IPS-18a (cell line): ENCODE measurements around the gene GLCE.

ENCODE experiments used
- H3K27ac ChIP-seq: one replicate; pipeline ENCODE4 v1.5.1; 2013; ENCODE audit warnings: low read length
- H3K27me3 ChIP-seq: one replicate; pipeline ENCODE4 v1.6.1; 2013; ENCODE audit warnings: mild to moderate bottlenecking, low read length; ENCODE audit not compliant: control insufficient read depth, insufficient read depth
- H3K36me3 ChIP-seq: one replicate; pipeline ENCODE4 v1.6.1; 2013; ENCODE audit warnings: low read depth, low read length; ENCODE audit not compliant: control insufficient read depth
- H3K4me1 ChIP-seq: one replicate; pipeline ENCODE4 v1.6.1; 2013; ENCODE audit warnings: low read depth, low read length; ENCODE audit not compliant: control insufficient read depth
- H3K4me3 ChIP-seq: one replicate; pipeline ENCODE4 v1.5.1; 2013; ENCODE audit warnings: low read length
- H3K9ac ChIP-seq: one replicate; pipeline ENCODE4 v1.6.1; 2013; ENCODE audit warnings: mild to moderate bottlenecking, low read length, moderate library complexity
- H3K9me3 ChIP-seq: one replicate; pipeline ENCODE4 v1.6.1; 2013; ENCODE audit warnings: low read depth, low read length; ENCODE audit not compliant: control insufficient read depth

The GLCE gene

DNA sequence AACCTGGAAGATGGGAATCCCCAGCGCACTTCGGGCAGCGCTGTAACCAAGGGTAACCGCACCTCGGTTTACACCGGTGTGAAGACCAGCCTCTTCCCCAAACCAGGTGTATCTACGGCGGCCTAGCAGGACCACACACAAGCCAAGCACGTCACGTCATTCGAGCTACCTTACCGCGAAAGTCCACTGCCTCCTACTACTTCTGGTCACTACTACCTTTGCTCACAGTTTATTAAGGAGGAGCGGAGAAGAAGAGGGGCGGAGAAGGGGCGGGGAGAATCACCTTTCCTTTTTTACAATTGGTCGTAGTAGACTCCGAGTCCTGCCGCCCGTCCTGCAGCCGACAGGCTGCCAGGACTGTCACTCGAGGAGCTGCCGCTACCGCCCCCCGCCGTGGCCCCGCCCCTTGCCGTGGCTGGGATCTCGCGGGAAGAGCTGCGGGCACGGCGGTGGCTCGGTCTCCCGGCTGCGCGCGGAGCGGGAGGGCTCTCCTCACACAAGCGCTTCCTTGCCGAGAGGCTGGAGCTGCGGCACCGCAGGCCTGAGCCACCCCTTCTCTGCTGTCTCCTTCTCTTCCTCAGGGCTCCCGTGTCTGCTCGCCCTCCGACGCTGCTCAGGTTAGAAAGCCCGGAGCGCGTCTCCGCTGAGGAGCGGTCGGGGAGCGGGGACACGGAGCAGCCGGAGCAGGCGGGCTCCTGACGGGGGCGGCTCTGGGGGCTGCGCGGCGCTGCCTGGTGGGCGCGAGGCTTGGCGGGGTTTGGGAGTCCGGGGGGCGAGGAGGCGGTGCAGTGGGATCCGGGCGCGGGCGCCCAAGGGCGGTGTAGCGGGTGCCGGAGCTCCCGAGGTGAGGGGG, at the start of gene GLCE:
Gene GLCE, plus strand, starts transcription at position 495 of the 853 bp plus-strand sequence. CDS start 95,172 bp downstream, outside the sequence.
- Histone ChIP-seq H3K4me1 (peaks cover 24% of the 10 kb centered on the region), H3K27me3 (peaks cover 12% of the 10 kb centered on the region), H3K9me3 (no peaks in the 10 kb centered on the region), H3K9ac (peak within 1 kb of the TSS; percentile 50), H3K36me3 (no peaks in the 10 kb centered on the region), H3K4me3 (peak within 1 kb of the TSS; percentile 95), H3K27ac (peak within 1 kb of the TSS; percentile 68)

DNA sequence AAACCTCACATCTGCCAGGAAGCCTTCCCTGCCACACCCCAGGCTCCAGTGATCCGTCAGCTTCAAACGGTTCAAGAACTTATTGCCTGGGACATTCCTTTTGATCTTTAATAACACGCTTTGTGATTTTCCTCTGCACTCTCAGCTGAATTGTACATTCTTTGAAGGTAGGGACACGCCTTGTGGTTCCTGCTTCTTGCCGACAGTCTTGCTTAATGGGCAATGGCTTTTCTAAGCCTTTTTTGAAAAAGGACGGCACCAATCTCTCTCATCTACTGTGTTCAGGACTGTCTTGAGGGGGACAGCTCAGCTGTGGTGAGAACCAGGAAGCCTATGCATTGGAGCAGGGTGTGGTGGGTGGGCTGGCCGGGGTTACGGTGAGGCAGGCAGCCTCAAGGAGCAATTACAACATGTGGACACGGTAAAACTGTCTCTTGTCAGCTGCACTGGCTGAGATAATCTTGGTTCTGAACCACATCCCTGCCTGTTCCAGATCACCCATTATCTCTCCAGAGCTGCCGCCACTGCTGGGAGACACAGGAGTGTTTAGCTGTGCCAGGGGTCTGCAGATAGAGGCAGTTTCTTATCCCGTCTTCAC, 46.0 kb upstream of the GLCE start:
- Histone ChIP-seq H3K36me3 (no peaks in the 10 kb centered on the region), H3K9me3 (no peaks in the 10 kb centered on the region), H3K4me3 (no peak overlapping the region), H3K4me1 (peaks cover 34% of the 10 kb centered on the region), H3K9ac (no peak overlapping the region), H3K27ac (no peak overlapping the region), H3K27me3 (peaks cover 44% of the 10 kb centered on the region)

DNA sequence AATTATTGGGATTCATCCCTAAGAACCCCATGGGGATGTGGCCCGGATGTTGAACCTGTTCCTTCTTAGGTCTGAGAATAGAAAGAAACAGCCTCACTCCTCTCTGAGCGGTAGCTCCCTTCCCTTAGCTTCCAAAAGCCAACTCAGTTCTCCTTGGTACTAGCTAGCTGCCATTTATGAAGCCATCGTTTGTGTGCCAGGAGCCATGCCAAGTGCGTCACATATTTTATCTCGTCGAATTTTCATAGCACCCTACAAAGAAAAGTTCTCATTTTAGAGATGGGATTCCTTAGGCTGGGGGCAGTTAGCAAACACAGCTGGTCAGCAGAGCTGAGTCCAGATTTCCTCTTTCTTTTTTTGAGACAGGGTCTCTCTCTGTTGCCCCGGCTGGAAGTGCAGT, 45.4 kb upstream of the GLCE start:
- Histone ChIP-seq H3K9me3 (no peaks in the 10 kb centered on the region), H3K36me3 (no peaks in the 10 kb centered on the region), H3K27ac (no peak overlapping the region), H3K9ac (no peak overlapping the region), H3K27me3 (peaks cover 48% of the 10 kb centered on the region), H3K4me3 (no peak overlapping the region), H3K4me1 (peaks cover 40% of the 10 kb centered on the region)

DNA sequence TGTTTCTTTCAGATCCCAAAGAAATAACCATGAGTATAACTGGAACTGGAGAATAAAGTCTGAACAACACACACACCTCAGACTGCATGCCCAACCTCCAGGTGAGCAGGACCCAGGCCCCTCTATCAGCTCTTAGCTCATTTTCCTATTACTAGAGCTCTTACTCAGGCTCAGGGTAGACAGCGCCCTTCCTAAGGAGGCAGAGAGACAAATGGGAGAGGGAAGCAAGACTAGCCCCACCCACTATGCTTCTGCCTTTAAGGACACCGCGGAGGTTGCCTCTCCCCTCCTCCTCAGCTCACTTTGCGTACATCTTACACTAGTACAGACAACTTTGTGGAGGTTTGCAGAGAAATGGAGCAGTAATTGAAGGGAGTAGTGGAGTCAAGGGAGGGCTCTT, 44.0 kb upstream of the GLCE start:
- H3K4me3 ChIP-seq = peak overlapping the region; percentile 31
- H3K36me3 ChIP-seq = no peaks in the 10 kb centered on the region
- H3K27me3 ChIP-seq = peaks cover 57% of the 10 kb centered on the region
- peaks cover 51% of the 10 kb centered on the region for H3K4me1 ChIP-seq
- H3K9ac ChIP-seq = no peak overlapping the region
- no peak overlapping the region for H3K27ac ChIP-seq
- H3K9me3 ChIP-seq = no peaks in the 10 kb centered on the region

DNA sequence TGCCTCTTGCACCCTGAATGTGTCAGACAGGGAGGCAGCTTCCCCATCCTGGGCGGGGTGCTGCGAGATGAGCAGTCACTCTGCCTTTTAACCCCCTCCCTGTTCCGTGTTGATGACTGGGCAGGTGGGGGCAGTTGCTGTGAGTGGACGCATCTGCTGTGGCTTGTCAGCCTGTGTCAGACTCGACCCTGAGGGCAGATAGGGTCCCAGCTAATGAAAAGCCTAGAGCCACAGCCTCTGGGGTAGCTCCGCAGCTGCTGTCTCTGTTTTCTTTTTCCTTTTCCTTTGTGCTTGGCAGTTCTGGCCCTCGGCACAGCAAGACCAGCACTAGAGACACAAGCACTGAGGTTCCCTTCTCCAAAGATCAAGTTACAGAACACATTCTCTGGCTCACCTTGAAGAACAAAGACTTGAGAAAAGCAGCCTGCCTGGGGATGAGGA, 43.0 kb upstream of the GLCE start:
- Histone ChIP-seq H3K9ac (peak overlapping the region; percentile 16), H3K27ac (peak overlapping the region; percentile 19), H3K9me3 (no peaks in the 10 kb centered on the region), H3K36me3 (no peaks in the 10 kb centered on the region), H3K4me1 (peaks cover 55% of the 10 kb centered on the region), H3K4me3 (peak overlapping the region; percentile 31), H3K27me3 (peaks cover 65% of the 10 kb centered on the region)

DNA sequence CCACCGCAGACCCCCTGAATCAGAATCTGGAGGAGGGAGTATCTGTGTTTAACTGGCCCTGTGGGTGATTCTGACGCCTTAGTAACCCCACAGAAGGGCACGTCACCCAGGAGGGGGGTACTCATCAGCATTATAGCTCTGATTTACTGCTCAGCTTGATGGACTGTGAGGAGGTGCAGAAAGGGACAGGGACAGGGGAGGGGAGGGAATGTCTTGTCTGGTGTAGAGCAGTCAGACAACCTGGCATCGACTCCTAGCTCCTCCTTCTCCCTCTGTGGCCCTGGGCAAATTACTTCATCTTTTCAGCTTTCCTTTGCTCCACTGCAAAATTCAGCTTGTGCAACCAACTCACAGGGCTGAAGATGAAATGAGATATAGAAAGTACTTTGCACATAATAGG, 42.3 kb upstream of the GLCE start:
- peak overlapping the region; percentile 31 for H3K4me3 ChIP-seq

DNA sequence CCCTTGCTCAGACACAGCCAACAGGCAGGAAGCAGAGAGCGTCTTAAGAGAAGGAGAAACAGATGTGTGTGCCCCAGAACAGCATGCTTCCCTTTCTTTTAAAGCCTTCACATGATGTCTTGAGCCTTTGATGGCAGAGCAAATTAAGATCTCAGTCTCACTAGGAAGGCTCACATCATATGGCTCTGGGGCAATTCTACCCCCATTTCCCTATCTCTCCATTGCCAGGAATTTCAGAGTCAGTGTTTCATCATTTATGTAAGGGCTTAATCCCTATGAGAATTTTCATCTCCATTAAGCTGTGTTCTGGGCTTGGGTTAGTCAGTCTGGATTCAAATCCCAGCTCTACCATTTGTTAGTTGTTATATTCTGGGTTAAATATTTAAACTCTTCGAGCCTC, 41.4 kb upstream of the GLCE start:
- Histone ChIP-seq H3K9ac (no peak overlapping the region), H3K27me3 (peaks cover 63% of the 10 kb centered on the region), H3K9me3 (no peaks in the 10 kb centered on the region), H3K4me1 (peaks cover 55% of the 10 kb centered on the region), H3K36me3 (no peaks in the 10 kb centered on the region), H3K27ac (no peak overlapping the region), H3K4me3 (no peak overlapping the region)

More for the DNA sequence above, 42.3 kb upstream of the GLCE start:
- Histone ChIP-seq H3K9ac (peak overlapping the region; percentile 16), H3K27ac (no peak overlapping the region), H3K4me1 (peaks cover 55% of the 10 kb centered on the region), H3K27me3 (peaks cover 65% of the 10 kb centered on the region), H3K9me3 (no peaks in the 10 kb centered on the region), H3K36me3 (no peaks in the 10 kb centered on the region)

DNA sequence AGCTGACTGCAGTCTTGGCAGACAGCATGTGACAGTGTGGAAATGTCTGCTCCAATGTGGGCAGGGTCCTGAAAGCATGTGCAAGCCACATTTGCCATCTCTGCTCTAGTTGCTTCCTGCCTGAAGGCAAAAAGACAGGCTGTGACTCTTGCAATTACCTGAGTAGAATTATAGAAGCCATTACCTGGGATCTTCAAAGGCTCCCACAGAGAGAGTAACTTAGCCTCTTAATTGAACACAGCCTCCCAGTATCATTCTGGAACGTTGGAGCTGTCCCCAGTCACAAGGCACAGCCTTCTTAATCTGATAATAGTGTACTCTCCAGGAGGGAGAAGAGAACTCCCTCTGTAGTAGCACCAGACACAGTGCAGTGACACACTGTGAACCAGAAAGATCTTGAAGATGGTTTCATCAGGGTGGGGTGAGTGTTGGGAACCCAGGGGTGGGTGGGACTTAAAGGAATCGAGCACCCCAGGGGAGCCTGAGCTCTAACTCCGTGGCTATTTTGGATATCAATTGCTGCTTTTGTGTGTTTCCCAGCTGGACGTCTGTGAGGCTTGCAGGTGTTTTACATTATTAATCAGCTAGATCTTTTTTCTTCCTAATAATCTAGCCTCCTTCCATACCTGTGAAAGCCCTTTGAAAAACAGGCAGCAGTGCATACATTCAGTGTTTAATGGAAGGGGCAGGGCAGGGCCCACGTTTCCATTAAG, 40.6 kb upstream of the GLCE start:
- no peak overlapping the region for H3K27ac ChIP-seq
- no peaks in the 10 kb centered on the region for H3K36me3 ChIP-seq
- no peak overlapping the region for H3K9ac ChIP-seq
- H3K27me3 ChIP-seq = peaks cover 55% of the 10 kb centered on the region
- H3K9me3 ChIP-seq = no peaks in the 10 kb centered on the region
- H3K4me1 ChIP-seq = peaks cover 55% of the 10 kb centered on the region
- H3K4me3 ChIP-seq = no peak overlapping the region

DNA sequence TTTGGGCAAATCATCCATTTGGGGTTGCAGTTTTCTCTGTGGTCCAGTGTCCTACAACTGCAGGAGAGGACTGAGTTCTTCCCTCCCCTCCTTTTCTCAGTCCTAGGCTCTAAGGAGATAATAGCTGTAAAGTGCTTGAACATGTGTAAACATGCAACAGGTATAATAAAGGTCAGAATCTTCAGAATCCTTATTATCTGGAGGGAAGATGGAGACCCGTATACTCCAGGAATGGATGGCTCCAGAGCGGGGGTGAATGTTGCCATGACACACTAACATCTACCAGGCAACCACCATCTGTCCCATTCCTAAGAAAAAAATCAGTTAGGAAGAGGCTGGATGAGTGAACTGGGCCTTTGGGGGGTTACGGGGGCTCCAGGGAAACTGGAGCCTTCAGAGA, 39.7 kb upstream of the GLCE start:
- Histone ChIP-seq H3K9ac (no peak overlapping the region), H3K4me1 (peaks cover 61% of the 10 kb centered on the region), H3K27ac (no peak overlapping the region), H3K36me3 (no peaks in the 10 kb centered on the region), H3K9me3 (no peaks in the 10 kb centered on the region), H3K27me3 (peaks cover 48% of the 10 kb centered on the region), H3K4me3 (no peak overlapping the region)

DNA sequence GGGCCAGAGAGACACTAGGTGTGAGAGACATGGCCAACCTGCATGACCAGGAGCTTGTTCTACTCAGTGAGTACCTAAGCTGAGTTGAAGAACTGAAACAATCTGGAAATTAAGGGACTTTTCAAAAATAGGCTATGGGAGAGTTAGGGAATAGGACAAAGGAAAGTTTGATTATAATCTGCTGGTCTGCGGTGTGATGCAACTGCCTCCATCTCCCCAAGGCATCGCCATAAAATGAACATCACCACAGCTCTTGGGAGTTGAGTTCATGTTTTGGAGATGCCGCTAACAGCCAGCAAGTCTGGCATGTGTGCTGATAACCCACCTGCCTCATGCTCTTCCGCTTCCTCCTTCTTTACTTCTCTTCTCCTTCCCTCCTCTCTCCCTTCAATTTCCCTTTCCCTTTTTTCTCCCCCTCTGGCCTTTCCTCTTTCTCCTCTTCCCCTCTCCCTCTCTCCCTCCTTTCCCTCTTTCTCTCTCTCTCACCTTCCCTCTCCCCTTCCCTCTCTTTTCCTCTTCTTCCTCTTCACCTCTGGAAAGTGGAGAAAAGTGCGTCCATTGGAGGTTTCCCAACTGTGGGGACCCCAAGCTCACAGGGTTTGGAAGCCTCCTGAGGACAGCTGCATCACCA, 39.1 kb upstream of the GLCE start:
- peaks cover 58% of the 10 kb centered on the region for H3K4me1 ChIP-seq
- H3K27ac ChIP-seq = no peak overlapping the region
- no peak overlapping the region for H3K9ac ChIP-seq
- no peaks in the 10 kb centered on the region for H3K36me3 ChIP-seq
- H3K27me3 ChIP-seq = peaks cover 44% of the 10 kb centered on the region
- H3K4me3 ChIP-seq = no peak overlapping the region
- no peaks in the 10 kb centered on the region for H3K9me3 ChIP-seq

DNA sequence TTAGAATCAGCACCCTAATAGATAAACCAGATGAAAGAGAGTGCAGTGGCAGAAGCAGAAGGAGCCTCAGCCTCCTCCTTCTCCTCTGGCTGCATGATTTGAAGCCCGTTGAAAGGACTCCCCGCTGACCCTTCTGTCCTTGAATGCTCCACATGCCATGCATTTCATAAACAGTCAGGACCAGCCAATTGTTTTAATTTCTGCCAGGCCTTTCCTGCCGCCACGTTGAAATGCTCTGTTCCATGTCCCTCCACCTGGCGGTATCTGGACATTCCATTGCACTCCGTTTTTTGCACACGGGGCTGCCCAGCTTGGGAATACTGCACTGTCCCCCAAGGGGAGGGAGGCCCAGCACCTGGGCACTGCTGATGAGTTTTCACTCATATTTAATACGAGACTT, 35.2 kb upstream of the GLCE start:
- H3K9me3 ChIP-seq = no peaks in the 10 kb centered on the region
- peaks cover 29% of the 10 kb centered on the region for H3K4me1 ChIP-seq
- H3K4me3 ChIP-seq = no peak overlapping the region
- H3K9ac ChIP-seq = no peak overlapping the region
- H3K36me3 ChIP-seq = no peaks in the 10 kb centered on the region
- H3K27ac ChIP-seq = no peak overlapping the region
- H3K27me3 ChIP-seq = peaks cover 17% of the 10 kb centered on the region
